Measurements from ENCODE around the gene SIRPB1. TPM values are rescaled to one million over a fixed set of nuclear protein-coding genes. Genes with fewer than 3 reads are reported as not detected.

SIRPB1 gene
- total and polyA plus RNA-seq, 7 donors = 0.36 to 5.2 (median 1.7) TPM; not detected in 1

DNA sequence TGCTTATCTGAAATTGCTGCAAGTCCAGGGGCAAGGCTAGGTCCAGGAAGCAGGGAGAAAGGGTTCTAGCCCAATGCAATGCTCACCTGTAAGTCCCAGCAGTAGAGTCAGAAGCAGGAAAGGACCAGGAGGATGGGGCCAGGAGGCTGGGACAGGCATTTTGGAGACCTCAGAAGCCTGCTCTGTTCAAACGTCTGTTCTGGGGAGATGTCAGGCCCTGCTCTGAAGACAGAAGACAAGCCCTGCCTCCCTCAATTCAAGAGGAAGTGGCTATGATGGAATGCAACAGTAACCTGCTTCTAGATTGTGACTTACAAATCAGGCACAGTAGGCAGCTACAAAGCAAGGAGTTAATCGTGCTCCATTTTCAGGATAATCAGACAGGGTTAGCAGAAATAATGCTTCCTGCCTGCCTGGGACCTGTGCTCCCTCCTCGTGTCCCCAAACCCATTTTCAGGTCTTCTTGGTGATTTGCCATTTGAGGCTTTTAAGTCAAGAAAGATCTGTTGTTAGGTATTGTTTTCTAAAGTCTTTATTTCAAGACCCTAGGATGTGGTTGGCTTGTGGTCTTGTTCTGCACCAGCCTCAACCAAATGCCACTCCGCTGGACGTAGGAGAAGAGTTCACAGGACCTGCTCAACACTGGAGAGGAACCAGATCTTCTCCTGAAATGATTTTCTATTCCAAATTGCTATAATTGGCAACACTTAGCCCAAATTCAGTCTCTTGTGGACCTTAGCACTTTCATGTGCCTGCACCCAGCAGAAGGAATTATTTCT lies 37.9 kb upstream of the SIRPB1 start, which contains the start of gene SIRPG:
SIRPG (minus strand) TSS at position 224 of the 779 bp plus-strand sequence; CDS start at position 159, 65 bp downstream.
- no peaks in the 10 kb centered on the region for H3K27me3 ChIP-seq
- TF ChIP-seq POLR2A (IDR thresholded peaks at IDR 0.05) (no peak), POLR2AphosphoS5 (IDR thresholded peaks at IDR 0.05) (no peak), EP300 (IDR thresholded peaks at IDR 0.05) (no peak)
- TF ChIP-seq, protein P1, sequence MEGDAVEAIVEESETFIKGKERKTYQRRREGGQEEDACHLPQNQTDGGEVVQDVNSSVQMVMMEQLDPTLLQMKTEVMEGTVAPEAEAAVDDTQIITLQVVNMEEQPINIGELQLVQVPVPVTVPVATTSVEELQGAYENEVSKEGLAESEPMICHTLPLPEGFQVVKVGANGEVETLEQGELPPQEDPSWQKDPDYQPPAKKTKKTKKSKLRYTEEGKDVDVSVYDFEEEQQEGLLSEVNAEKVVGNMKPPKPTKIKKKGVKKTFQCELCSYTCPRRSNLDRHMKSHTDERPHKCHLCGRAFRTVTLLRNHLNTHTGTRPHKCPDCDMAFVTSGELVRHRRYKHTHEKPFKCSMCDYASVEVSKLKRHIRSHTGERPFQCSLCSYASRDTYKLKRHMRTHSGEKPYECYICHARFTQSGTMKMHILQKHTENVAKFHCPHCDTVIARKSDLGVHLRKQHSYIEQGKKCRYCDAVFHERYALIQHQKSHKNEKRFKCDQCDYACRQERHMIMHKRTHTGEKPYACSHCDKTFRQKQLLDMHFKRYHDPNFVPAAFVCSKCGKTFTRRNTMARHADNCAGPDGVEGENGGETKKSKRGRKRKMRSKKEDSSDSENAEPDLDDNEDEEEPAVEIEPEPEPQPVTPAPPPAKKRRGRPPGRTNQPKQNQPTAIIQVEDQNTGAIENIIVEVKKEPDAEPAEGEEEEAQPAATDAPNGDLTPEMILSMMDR (IDR thresholded peaks at IDR 0.05) = no peak
- DNase-seq = no peak
- no peak within 1 kb of the TSS for H3K4me3 ChIP-seq
- intact Hi-C loops (cut with DNase I) = no loop called here
- 56 to 79% methylated on average over 5 of the region's 5 CpGs for WGBS, 2 donors
- H3K4me1 ChIP-seq = no peaks in the 10 kb centered on the region
- H3K27ac ChIP-seq = no peak within 1 kb of the TSS
- no peaks in the 10 kb centered on the region for H3K9me3 ChIP-seq
- H3K36me3 ChIP-seq = no peaks in the 10 kb centered on the region

- H3K36me3 ChIP-seq = no peaks in the 10 kb centered on the region
- WGBS, 2 donors = 78 to 83% methylated on average over 5 of the region's 5 CpGs
- H3K4me1 ChIP-seq = no peaks in the 10 kb centered on the region
- no peak overlapping the region for H3K4me3 ChIP-seq
- TF ChIP-seq POLR2A (IDR thresholded peaks at IDR 0.05) (no peak), EP300 (IDR thresholded peaks at IDR 0.05) (no peak), POLR2AphosphoS5 (IDR thresholded peaks at IDR 0.05) (no peak)
- TF ChIP-seq, protein P1 (IDR thresholded peaks at IDR 0.05) = no peak
- DNase-seq = no peak
- H3K27ac ChIP-seq = no peak overlapping the region
- no peaks in the 10 kb centered on the region for H3K9me3 ChIP-seq
- H3K27me3 ChIP-seq = no peaks in the 10 kb centered on the region
- intact Hi-C loops (cut with DNase I) = no loop called here
These were observed 37.0 kb upstream of the SIRPB1 start for GRCh38 chr20:1656844-1657243.

DNA sequence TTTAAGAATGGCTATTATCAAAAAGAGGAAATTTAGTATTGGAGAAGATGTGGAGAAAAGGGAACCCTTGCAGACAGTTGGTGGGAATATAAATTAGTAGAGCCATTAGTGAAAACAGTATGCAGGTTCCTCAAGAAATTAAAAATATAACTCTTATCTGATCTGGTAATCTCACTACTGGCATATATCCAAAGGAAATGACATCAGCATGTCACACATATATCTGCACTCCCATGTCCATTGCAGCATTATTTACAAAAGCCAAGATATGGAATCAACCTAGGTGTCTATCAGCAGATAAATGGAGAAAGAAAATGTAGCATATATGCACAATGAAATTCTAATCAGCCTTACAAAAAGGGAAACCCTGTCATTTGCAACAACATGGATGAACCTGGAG lies 35.2 kb upstream of the SIRPB1 start:
- no peaks in the 10 kb centered on the region for H3K9me3 ChIP-seq
- H3K36me3 ChIP-seq = no peaks in the 10 kb centered on the region
- no peak overlapping the region for H3K27ac ChIP-seq
- no peaks in the 10 kb centered on the region for H3K27me3 ChIP-seq
- no peaks in the 10 kb centered on the region for H3K4me1 ChIP-seq
- intact Hi-C loops (cut with DNase I) = no loop called here
- DNase-seq = no peak
- no peak for TF ChIP-seq POLR2A (IDR thresholded peaks at IDR 0.05)
- TF ChIP-seq, protein P1 (IDR thresholded peaks at IDR 0.05) = no peak
- TF ChIP-seq EP300 (IDR thresholded peaks at IDR 0.05) = no peak
- TF ChIP-seq POLR2AphosphoS5 (IDR thresholded peaks at IDR 0.05) = no peak
- no peak overlapping the region for H3K4me3 ChIP-seq

DNA sequence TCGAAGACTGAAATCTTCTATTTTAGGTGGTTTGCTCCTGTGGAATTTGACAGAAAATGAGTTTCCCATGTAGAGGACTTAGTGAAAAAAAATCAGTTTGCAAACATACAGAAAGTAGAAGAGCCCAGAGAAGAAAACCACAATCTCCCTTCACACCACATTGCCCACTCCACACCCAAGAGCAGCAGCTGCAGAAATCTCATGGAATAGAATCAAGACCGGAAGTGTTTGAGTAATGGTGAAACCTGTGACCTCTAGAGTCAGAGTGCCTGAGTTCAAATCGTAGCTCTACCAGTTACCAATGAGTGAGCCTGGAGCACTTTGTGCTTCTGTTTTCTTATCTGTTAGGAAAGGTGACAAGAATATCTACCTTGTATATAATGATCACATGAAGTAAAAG lies 33.2 kb upstream of the SIRPB1 start:
- DNase-seq = no peak
- intact Hi-C loops (cut with DNase I) = no loop called here
- Histone ChIP-seq H3K27me3 (no peaks in the 10 kb centered on the region), H3K9me3 (no peaks in the 10 kb centered on the region), H3K4me1 (no peaks in the 10 kb centered on the region), H3K27ac (no peak overlapping the region), H3K36me3 (no peaks in the 10 kb centered on the region), H3K4me3 (no peak overlapping the region)
- TF ChIP-seq, protein P1 (IDR thresholded peaks at IDR 0.05) = no peak
- TF ChIP-seq POLR2A (IDR thresholded peaks at IDR 0.05) = no peak
- TF ChIP-seq POLR2AphosphoS5 (IDR thresholded peaks at IDR 0.05) = no peak
- TF ChIP-seq EP300 (IDR thresholded peaks at IDR 0.05) = no peak
- WGBS, 2 donors = 67 to 75% methylated on average over 3 of the region's 3 CpGs

Measured in sigmoid colon (tissue), 7 donors.